Thymus (tissue), 11 donors: ENCODE results near the gene SRSF6. TPM values are rescaled to one million over a fixed set of nuclear protein-coding genes. Genes with fewer than 3 reads are reported as not detected.
"Not testable (repeated sequence)": the region's sequence is repeated elsewhere in the genome, so short reads cannot be mapped to it uniquely, and the experiment has no call there.

Experiments
- DNase-seq, 9 donors: peaks; one replicate each; pipeline ENCODE4 v3.0.0-alpha.2; 2013; ENCODE audit warnings: low spot score in 9 of 9, low read depth in 6 of 9, missing footprints in 1 of 9
- H3K27ac ChIP-seq, 2 donors: one replicate each; pipeline ENCODE4 v1.5.1; 2013; ENCODE audit warnings: control low read depth in 1 of 2, low read depth in 1 of 2, low read length in 1 of 2, mild to moderate bottlenecking in 1 of 2, moderate library complexity in 1 of 2
- H3K27me3 ChIP-seq, 2 donors: one replicate each; pipeline ENCODE4 v1.5.1; 2013; ENCODE audit warnings: low read length in 1 of 2; ENCODE audit not compliant: control insufficient read depth in 2 of 2, insufficient read depth in 1 of 2
- H3K36me3 ChIP-seq, 2 donors: one replicate each; pipeline ENCODE4 v1.5.1; 2013; ENCODE audit warnings: low read length in 1 of 2, mild to moderate bottlenecking in 1 of 2, moderate library complexity in 1 of 2; ENCODE audit not compliant: control insufficient read depth in 2 of 2, insufficient read depth in 2 of 2
- H3K4me1 ChIP-seq, 2 donors: one replicate each; pipeline ENCODE4 v1.5.1; 2013; ENCODE audit warnings: low read length in 2 of 2; ENCODE audit not compliant: control insufficient read depth in 2 of 2, insufficient read depth in 2 of 2
- H3K4me3 ChIP-seq, 2 donors: one replicate each; pipeline ENCODE4 v1.5.1; 2013; ENCODE audit warnings: low read length in 2 of 2, control low read depth in 1 of 2, mild to moderate bottlenecking in 1 of 2
- H3K9me3 ChIP-seq, 2 donors: one replicate each; pipeline ENCODE4 v1.5.1; 2013; ENCODE audit warnings: low read length in 1 of 2, mild to moderate bottlenecking in 1 of 2; ENCODE audit not compliant: control insufficient read depth in 2 of 2, insufficient read depth in 1 of 2
- WGBS: extraction: QIAGEN DNeasy Blood & Tissue Kit; methylation state at CpG from one replicate; pipeline ENCODE4 v1.1.7; 2013; 5-methylcytosine and 5-hydroxymethylcytosine counted together
- polyA plus RNA-seq: library from polyadenylated mRNA; stranded (reverse); fragments of 200-250 nt; gene quantifications from one replicate; pipeline ENCODE4 v1.2.3, GENCODE V29; 2013
- total RNA-seq: library from RNA; stranded (reverse); fragments of 120-200 nt; gene quantifications from one replicate; pipeline ENCODE4 v1.2.4, GENCODE V29; 2013
- donor health status: healthy.

The SRSF6 gene
- total and polyA plus RNA-seq, 2 donors: 88.2 to 180 TPM

DNA sequence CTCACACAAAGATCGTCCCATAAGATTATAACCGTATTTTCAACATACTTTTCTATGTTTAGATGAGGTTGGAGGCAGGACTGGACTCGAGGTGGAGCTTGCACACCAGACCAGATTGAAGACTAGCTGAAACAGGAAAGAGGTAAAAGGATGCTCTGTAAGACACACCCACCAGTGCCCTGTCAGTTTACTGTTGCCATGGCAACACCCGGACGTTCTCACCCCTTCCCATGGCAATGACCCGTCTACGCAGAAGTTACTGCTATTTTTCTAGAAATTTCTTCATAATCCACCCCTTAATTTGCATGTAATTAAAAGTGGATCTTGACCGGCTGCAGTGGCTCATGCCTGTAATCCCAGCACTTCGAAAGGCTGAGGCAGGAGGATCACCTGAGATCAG is 13.6 kb upstream of the SRSF6 start:
- Histone ChIP-seq H3K4me3 (no peak overlapping the region), H3K27me3 (no peaks in the 10 kb centered on the region), H3K4me1 (no peaks in the 10 kb centered on the region), H3K27ac (no peak overlapping the region), H3K9me3 (no peaks in the 10 kb centered on the region), H3K36me3 (no peaks in the 10 kb centered on the region)
- 80% methylated on average over 9 of the region's 9 CpGs for WGBS
- DNase-seq: no peak

GRCh38 chr20:43446361-43446879 is 11.3 kb upstream of the SRSF6 start:
- H3K36me3 ChIP-seq: no peaks in the 10 kb centered on the region
- no peaks in the 10 kb centered on the region for H3K27me3 ChIP-seq
- DNase-seq: no peak
- H3K9me3 ChIP-seq: no peaks in the 10 kb centered on the region
- H3K27ac ChIP-seq: no peak overlapping the region
- H3K4me3 ChIP-seq: no peak overlapping the region
- no peaks in the 10 kb centered on the region for H3K4me1 ChIP-seq
- WGBS: 66% methylated on average over 6 of the region's 6 CpGs

- DNase-seq, H3K4me3 ChIP-seq, H3K27me3 ChIP-seq, H3K9me3 ChIP-seq, H3K36me3 ChIP-seq, H3K27ac ChIP-seq, H3K4me1 ChIP-seq: not testable (repeated sequence)
- WGBS: 36% methylated on average over 4 of the region's 4 CpGs
These were observed 9.3 kb upstream of the SRSF6 start for GRCh38 chr20:43448431-43448747.

DNA sequence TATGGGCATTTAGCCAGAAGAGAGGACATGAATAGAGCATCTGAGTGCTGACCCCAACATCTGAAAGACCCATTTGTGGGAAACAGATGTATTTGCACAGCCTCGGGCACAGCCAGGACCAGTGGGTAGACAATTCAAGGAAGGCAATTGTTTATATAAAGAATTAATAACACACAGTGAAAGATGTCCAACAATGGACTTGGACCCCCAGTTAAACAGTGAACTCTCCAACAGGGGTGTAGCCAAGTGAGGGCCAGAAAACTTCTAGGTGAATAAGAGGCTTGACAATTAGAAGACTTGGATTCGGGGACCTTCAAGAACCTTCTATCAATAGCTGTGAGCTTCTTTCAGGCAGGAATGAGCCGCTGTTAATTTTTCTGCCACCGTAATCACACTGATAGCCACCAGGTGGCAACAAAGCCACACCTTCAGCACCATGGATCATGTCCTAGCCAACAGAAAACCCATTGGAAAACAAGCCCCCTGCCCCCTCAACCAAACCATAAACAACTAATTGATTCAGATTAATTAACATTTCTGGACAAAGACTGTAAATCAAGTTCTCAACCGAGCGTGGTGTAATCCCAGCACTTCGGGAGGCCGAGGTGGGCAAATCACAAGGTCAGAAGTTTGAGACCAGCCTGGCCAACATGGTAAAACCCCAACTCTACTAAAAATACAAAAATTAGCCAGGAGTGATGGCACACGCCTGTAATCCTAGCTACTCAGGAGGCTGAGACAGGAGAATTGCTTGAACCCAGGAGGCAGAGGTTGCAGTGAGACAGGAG is 8.8 kb upstream of the SRSF6 start:
- WGBS: 32% methylated on average over 9 of the region's 9 CpGs
- no peaks in the 10 kb centered on the region for H3K9me3 ChIP-seq
- no peak overlapping the region for H3K27ac ChIP-seq
- peak in 8 of 9 donors; percentile 19 to 71 (median 48) for DNase-seq
- H3K27me3 ChIP-seq: no peaks in the 10 kb centered on the region
- H3K4me3 ChIP-seq: no peak overlapping the region
- H3K4me1 ChIP-seq: no peaks in the 10 kb centered on the region
- no peaks in the 10 kb centered on the region for H3K36me3 ChIP-seq

DNA sequence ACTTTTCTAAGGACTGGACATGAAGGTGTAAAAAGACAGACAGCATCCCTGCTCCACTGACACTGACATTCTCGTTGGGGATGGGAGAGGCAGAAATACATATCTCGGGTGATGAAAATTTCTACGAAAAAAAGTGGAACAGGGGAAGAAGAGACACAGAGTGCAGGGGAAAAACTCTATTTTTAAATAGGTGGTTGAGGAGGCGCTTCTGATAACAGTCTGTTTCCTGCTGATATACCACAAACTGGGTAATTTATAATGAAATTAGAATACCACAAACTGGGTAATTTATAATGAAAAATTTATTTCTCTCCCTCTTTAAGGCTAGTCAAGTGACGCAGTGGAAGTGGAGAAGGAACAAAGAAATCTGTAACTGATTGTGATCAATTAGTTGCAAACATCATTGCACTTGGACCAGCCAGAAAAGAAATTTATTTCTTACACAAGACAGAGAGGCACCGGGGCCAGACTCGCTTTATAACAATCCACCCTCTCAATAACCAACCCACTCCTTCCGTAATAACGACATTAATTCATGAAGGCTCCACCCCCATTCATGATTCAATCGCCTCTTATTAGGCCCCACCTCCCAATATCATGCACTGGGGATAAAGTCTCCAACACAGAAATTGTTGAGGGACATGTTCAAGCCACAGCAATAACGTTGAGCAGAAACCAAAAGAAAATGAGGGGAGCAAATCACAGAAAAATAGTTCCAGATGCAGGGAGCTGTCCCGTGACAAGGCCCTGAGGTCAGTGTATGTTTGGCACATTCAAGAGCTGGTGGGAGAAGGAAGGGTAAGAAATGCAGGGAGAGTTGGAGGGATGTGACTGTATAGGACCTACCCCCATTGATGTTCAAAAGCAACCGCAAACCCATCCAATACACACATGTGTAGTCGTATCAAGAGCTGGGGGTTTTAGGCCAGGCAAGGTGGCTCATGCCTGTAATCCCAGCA is 6.6 kb upstream of the SRSF6 start:
- H3K4me3 ChIP-seq: no peak overlapping the region
- DNase-seq: no peak
- no peaks in the 10 kb centered on the region for H3K27me3 ChIP-seq
- no peaks in the 10 kb centered on the region for H3K36me3 ChIP-seq
- no peaks in the 10 kb centered on the region for H3K4me1 ChIP-seq
- H3K9me3 ChIP-seq: no peaks in the 10 kb centered on the region
- 34% methylated on average over 14 of the region's 14 CpGs for WGBS
- no peak overlapping the region for H3K27ac ChIP-seq

DNA sequence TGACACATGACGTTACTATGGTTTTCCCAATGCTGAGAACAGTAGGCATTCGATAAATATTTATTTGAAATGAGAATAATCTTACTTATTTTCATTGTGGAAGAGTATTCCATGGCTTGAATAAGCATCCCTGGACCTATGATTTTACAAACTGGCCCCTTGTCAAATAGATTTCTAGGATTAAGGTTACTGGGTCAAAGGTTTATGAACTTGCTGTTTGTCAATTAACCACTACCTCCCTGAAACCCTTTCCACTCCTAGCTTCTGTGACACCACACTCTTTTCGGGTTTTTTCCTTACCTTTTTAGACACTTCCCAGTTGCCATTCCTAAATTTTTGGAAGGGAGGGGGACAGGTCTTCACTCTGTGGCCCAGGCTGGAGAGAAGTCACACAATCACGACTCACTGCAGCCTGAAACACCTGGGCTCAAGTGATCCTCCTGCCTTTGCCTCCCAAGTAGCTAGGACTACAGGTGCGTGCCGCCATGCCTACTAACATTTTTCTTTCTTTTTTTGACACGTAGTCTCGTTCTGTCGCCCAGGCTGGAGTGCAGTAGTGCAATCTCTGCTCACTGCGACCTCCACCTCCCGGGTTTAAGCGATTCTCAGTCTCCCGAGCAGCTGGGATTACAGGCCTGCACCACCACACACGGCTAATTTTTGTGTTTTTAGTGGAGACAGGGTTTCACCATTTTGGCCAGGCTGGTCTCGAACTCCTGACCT is 5.1 kb upstream of the SRSF6 start:
- no peak overlapping the region for H3K27ac ChIP-seq
- no peak overlapping the region for H3K4me3 ChIP-seq
- DNase-seq: no peak
- no peaks in the 10 kb centered on the region for H3K9me3 ChIP-seq
- H3K4me1 ChIP-seq: peaks cover 5 to 9% of the 10 kb centered on the region in 2 donors
- H3K36me3 ChIP-seq: no peaks in the 10 kb centered on the region
- H3K27me3 ChIP-seq: no peaks in the 10 kb centered on the region
- WGBS: 96% methylated on average over 15 of the region's 15 CpGs

DNA sequence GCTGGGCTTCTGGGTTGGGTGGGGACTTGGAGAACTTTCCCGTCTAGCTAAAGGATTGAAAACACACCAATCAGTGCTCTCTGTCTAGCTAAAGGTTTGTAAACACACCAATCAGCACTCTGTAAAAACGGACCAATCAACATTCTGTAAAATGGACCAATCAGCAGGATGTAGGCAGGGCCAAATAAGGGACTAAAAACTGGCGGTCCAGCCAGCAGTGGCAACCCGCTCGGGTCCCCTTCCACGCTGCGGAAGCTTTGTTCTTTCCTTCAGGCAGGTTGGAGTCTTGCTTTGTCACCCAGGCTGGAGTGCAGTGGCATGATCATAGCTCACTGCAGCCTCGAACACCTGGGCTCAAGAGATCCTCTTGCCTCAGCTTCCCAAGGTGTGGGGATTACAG is 1.4 kb upstream of the SRSF6 start:
- H3K4me1 ChIP-seq: peaks cover 11 to 13% of the 10 kb centered on the region in 2 donors
- H3K36me3 ChIP-seq: peaks cover 15 to 23% of the 10 kb centered on the region in 2 donors
- 97% methylated on average over 8 of the region's 8 CpGs for WGBS
- H3K27ac ChIP-seq, H3K27me3 ChIP-seq, H3K9me3 ChIP-seq, H3K4me3 ChIP-seq, DNase-seq: not testable (repeated sequence)

- H3K4me1 ChIP-seq: peaks cover 11 to 13% of the 10 kb centered on the region in 2 donors
- 1% methylated on average over 53 of the region's 53 CpGs for WGBS
- H3K9me3 ChIP-seq: no peaks in the 10 kb centered on the region
- H3K27me3 ChIP-seq: no peaks in the 10 kb centered on the region
- H3K36me3 ChIP-seq: peaks cover 15 to 29% of the 10 kb centered on the region in 2 donors
- H3K27ac ChIP-seq: peak overlapping the region; percentile 99
- peak overlapping the region; percentile 92 to 97 for H3K4me3 ChIP-seq
- peak; percentile 87 to 97 (median 91) for DNase-seq
These were observed 672 bp upstream of the SRSF6 start for GRCh38 chr20:43456809-43457639.
